A549 treated with CORT108297 at 1 μM for 4 hours (cell line): Measurements from ENCODE around the gene GZMH. TPM values are rescaled to one million over a fixed set of nuclear protein-coding genes. Genes with fewer than 3 reads are reported as not detected.

Experiments used
- total RNA-seq: library from RNA; stranded (reverse); fragments of 200-300 nt; extraction: Qiagen RNA extraction; gene quantifications from 5 replicates; pipeline ENCODE4 v1.2.3, GENCODE V29; 2022

The GZMH gene, protein sequence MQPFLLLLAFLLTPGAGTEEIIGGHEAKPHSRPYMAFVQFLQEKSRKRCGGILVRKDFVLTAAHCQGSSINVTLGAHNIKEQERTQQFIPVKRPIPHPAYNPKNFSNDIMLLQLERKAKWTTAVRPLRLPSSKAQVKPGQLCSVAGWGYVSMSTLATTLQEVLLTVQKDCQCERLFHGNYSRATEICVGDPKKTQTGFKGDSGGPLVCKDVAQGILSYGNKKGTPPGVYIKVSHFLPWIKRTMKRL
- total RNA-seq = not detected in 5 replicates

GRCh38 chr14:24609655-24610344 is at the start of gene GZMH:
Gene GZMH (minus strand): TSS chr14:24609685. CDS start chr14:24609613, 72 bp downstream.

DNA sequence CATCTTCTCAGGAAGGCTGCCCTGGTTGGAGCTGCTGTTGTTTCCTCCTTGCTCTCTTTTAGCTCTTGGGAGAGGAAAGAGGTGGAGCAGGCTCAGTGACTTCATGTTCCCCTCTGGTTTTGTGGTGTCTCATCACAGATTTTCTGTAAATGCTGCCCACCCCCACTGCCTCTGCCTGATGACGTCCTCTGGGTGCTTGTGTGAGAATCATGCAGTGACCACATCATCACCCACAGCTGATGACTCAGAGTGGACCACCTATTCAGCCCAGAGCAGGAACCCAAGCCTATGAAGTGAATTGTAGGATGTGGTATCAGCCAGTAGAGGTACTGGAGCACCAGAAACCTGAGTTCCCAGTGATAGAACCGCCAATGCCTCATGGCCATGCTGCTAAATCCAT is 24.7 kb upstream of the GZMH start, which contains the start of gene GZMB:
Gene GZMB (minus strand): TSS at position 33 of the 400 bp plus-strand sequence. CDS start 30 bp downstream, at position 3.

GRCh38 chr14:24576182-24576581 is 33.3 kb downstream of the GZMH start, which contains the start of gene CTSG:
Gene CTSG (minus strand): TSS chr14:24576250. CDS start chr14:24576223, 27 bp downstream.

Other genes starting within 250 kb of the GZMH start
- gene NFATC4, start 241.5 kb downstream of the GZMH start, total RNA-seq = 0.10 to 0.41 TPM (median 0.23 TPM) in 5 replicates
- gene NYNRIN, start 210.7 kb downstream of the GZMH start, total RNA-seq = 0.15 to 0.25 TPM (median 0.21 TPM) in 5 replicates
- gene CBLN3, start 180.0 kb downstream of the GZMH start, total RNA-seq = 0.81 to 1.5 TPM (median 1.4 TPM) in 5 replicates
- 23.0 to 32.2 TPM (median 27.1 TPM) in 5 replicates for gene KHNYN, start 179.7 kb downstream of the GZMH start, total RNA-seq
- gene SDR39U1, start 166.9 kb downstream of the GZMH start, total RNA-seq = 42.4 to 55.2 TPM (median 51.6 TPM) in 5 replicates
- gene CMA1, start 101.4 kb downstream of the GZMH start, total RNA-seq = not detected in 5 replicates
- gene CTSG, start 33.4 kb downstream of the GZMH start, total RNA-seq = not detected in 5 replicates
- not detected in 5 replicates for gene GZMB, start 24.5 kb upstream of the GZMH start, total RNA-seq